SU-DHL-6 (cell line): ENCODE results near the gene HAUS5.

ENCODE experiments used
- H2AFZ ChIP-seq: fragments of 200-600 bp; sonication (generic); 2 replicates; pipeline ENCODE4 v1.6.1; 2014; ENCODE audit warnings: low read depth, mild to moderate bottlenecking, moderate library complexity, mixed read lengths, antibody characterized with exemption, low read length; ENCODE audit not compliant: severe bottlenecking
- H3F3A ChIP-seq: fragments of 200-600 bp; shearing (Covaris generic); 2 replicates; pipeline ENCODE4 v1.6.0; 2016; ENCODE audit warnings: antibody characterized with exemption, mild to moderate bottlenecking; ENCODE audit not compliant: insufficient read depth
- H3K27ac ChIP-seq: fragments of 200-600 bp; sonication (generic); 2 replicates; pipeline ENCODE4 v1.5.1; 2016; ENCODE audit warnings: low read depth, mild to moderate bottlenecking, low read length, moderate library complexity, mixed read lengths
- H3K27me3 ChIP-seq: fragments of 200-600 bp; sonication (generic), shearing (Covaris generic); 2 replicates; pipeline ENCODE4 v1.6.0; 2014; ENCODE audit warnings: mild to moderate bottlenecking, low read length
- H3K36me3 ChIP-seq: fragments of 200-600 bp; sonication (generic); 2 replicates; pipeline ENCODE4 v1.6.1; 2014; ENCODE audit warnings: mild to moderate bottlenecking, low read length, mixed read lengths
- H3K4me2 ChIP-seq: fragments of 300-600, 200-600 bp; shearing (Covaris generic), sonication (generic); 2 replicates; pipeline ENCODE4 v1.6.0; 2014; ENCODE audit warnings: low read length, low read depth, mild to moderate bottlenecking; ENCODE audit not compliant: poor library complexity, severe bottlenecking
- H3K4me3 ChIP-seq: fragments of 200-600 bp; sonication (generic); 2 replicates; pipeline ENCODE4 v1.5.1; 2014; ENCODE audit warnings: antibody characterized with exemption, low read length, mild to moderate bottlenecking, mixed read lengths; ENCODE audit not compliant: insufficient read depth, poor library complexity, severe bottlenecking
- H3K79me2 ChIP-seq: fragments of 200-600 bp; sonication (generic); 2 replicates; pipeline ENCODE4 v1.6.1; 2014; ENCODE audit warnings: mild to moderate bottlenecking, low read length, moderate library complexity; ENCODE audit not compliant: insufficient read depth
- H3K9ac ChIP-seq: fragments of 200-600 bp; sonication (generic); 2 replicates; pipeline ENCODE4 v1.7.0; 2014; ENCODE audit warnings: mild to moderate bottlenecking, low read length
- H3K9me2 ChIP-seq: fragments of 200-600 bp; sonication (generic); replicated peaks from 2 replicates; pipeline ENCODE4 v1.6.1; 2014; ENCODE audit warnings: low read length; ENCODE audit not compliant: insufficient read depth
- H3K9me3 ChIP-seq: fragments of 200-600 bp; sonication (generic); 2 replicates; pipeline ENCODE4 v1.6.1; 2014; ENCODE audit warnings: low read length, mixed read lengths; ENCODE audit not compliant: insufficient read depth
- H4K20me1 ChIP-seq: fragments of 200-600 bp; sonication (generic); 2 replicates; pipeline ENCODE4 v1.6.1; 2014; ENCODE audit warnings: low read depth, mild to moderate bottlenecking, antibody characterized with exemption, low read length, moderate library complexity, mixed read lengths
- CTCF ChIP-seq: fragments of 200-600 bp; sonication (generic); IDR thresholded peaks from one replicate; pipeline ENCODE4 v1.5.1; 2017; ENCODE audit warnings: antibody characterized with exemption, mild to moderate bottlenecking, low read length, moderate library complexity; ENCODE audit not compliant: insufficient read depth, poor library complexity, severe bottlenecking
- EZH2phosphoT487 ChIP-seq: fragments of 200-600 bp; sonication (generic), shearing (Covaris generic); conservative IDR thresholded peaks from 2 replicates; pipeline ENCODE4 v1.6.1; 2018; ENCODE audit warnings: mild to moderate bottlenecking, antibody characterized with exemption, low read length, moderate library complexity, mixed read lengths

The HAUS5 gene

GRCh38 chr19:35655600-35655999 is 43.1 kb downstream of the HAUS5 start:
- TF ChIP-seq EZH2phosphoT487 (no peak), CTCF (no peak)
- Histone ChIP-seq H4K20me1 (no peaks in the 10 kb centered on the region), H3K36me3 (no peaks in the 10 kb centered on the region)

GRCh38 chr19:35656700-35657099 is 44.2 kb downstream of the HAUS5 start:
- H3K9me2 ChIP-seq: no peaks in the 10 kb centered on the region
- H3K9me3 ChIP-seq: no peaks in the 10 kb centered on the region
- no peaks in the 10 kb centered on the region for H3F3A ChIP-seq
- H2AFZ ChIP-seq: no peak overlapping the region
- no peaks in the 10 kb centered on the region for H3K36me3 ChIP-seq
- no peak for TF ChIP-seq EZH2phosphoT487
- no peak for TF ChIP-seq CTCF
- no peaks in the 10 kb centered on the region for H4K20me1 ChIP-seq
- no peaks in the 10 kb centered on the region for H3K27me3 ChIP-seq
- H3K4me3 ChIP-seq: no peak overlapping the region
- no peak overlapping the region for H3K4me2 ChIP-seq
- H3K27ac ChIP-seq: no peak overlapping the region
- H3K79me2 ChIP-seq: 0 out of 2 replicates have a peak, but pooled peaks cover 1% of the 10 kb centered on the region
- H3K9ac ChIP-seq: no peak overlapping the region

More at GRCh38 chr19:35655600-35655999, 43.1 kb downstream of the HAUS5 start:
- Histone ChIP-seq H3F3A (no peaks in the 10 kb centered on the region), H3K27ac (no peak overlapping the region), H3K27me3 (no peaks in the 10 kb centered on the region), H3K9me2 (no peaks in the 10 kb centered on the region), H3K4me3 (no peak overlapping the region), H3K79me2 (0 out of 2 replicates have a peak, but pooled peaks cover 12% of the 10 kb centered on the region), H3K9ac (no peak overlapping the region), H3K9me3 (no peaks in the 10 kb centered on the region), H3K4me2 (no peak overlapping the region), H2AFZ (no peak overlapping the region)

- Histone ChIP-seq H3K79me2 (no peaks in the 10 kb centered on the region), H3K36me3 (no peaks in the 10 kb centered on the region), H4K20me1 (no peaks in the 10 kb centered on the region), H3K9me2 (no peaks in the 10 kb centered on the region), H3F3A (no peaks in the 10 kb centered on the region), H3K27ac (no peak overlapping the region), H2AFZ (no peak overlapping the region), H3K9ac (no peak overlapping the region), H3K27me3 (no peaks in the 10 kb centered on the region), H3K4me2 (no peak overlapping the region), H3K4me3 (no peak overlapping the region), H3K9me3 (no peaks in the 10 kb centered on the region)
- TF ChIP-seq EZH2phosphoT487: no peak
- TF ChIP-seq CTCF: no peak
Observed at GRCh38 chr19:35657904-35658700, 45.6 kb downstream of the HAUS5 start.
